K562 treated with DMSO at 1 percent for 24 hours (cell line): ENCODE results near the gene ADAMTS8. TPM values are rescaled to one million over a fixed set of nuclear protein-coding genes. Genes with fewer than 3 reads are reported as not detected.

Experiments
- total RNA-seq: library from RNA; unstranded; fragments of 300-600 nt; gene quantifications from 2 replicates; pipeline ENCODE4 v1.2.3, GENCODE V29; 2022; ENCODE audit warnings: low read depth; ENCODE audit not compliant: insufficient read depth

ADAMTS8 gene, protein sequence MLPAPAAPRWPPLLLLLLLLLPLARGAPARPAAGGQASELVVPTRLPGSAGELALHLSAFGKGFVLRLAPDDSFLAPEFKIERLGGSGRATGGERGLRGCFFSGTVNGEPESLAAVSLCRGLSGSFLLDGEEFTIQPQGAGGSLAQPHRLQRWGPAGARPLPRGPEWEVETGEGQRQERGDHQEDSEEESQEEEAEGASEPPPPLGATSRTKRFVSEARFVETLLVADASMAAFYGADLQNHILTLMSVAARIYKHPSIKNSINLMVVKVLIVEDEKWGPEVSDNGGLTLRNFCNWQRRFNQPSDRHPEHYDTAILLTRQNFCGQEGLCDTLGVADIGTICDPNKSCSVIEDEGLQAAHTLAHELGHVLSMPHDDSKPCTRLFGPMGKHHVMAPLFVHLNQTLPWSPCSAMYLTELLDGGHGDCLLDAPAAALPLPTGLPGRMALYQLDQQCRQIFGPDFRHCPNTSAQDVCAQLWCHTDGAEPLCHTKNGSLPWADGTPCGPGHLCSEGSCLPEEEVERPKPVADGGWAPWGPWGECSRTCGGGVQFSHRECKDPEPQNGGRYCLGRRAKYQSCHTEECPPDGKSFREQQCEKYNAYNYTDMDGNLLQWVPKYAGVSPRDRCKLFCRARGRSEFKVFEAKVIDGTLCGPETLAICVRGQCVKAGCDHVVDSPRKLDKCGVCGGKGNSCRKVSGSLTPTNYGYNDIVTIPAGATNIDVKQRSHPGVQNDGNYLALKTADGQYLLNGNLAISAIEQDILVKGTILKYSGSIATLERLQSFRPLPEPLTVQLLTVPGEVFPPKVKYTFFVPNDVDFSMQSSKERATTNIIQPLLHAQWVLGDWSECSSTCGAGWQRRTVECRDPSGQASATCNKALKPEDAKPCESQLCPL
- not detected in 2 replicates for total RNA-seq

DNA sequence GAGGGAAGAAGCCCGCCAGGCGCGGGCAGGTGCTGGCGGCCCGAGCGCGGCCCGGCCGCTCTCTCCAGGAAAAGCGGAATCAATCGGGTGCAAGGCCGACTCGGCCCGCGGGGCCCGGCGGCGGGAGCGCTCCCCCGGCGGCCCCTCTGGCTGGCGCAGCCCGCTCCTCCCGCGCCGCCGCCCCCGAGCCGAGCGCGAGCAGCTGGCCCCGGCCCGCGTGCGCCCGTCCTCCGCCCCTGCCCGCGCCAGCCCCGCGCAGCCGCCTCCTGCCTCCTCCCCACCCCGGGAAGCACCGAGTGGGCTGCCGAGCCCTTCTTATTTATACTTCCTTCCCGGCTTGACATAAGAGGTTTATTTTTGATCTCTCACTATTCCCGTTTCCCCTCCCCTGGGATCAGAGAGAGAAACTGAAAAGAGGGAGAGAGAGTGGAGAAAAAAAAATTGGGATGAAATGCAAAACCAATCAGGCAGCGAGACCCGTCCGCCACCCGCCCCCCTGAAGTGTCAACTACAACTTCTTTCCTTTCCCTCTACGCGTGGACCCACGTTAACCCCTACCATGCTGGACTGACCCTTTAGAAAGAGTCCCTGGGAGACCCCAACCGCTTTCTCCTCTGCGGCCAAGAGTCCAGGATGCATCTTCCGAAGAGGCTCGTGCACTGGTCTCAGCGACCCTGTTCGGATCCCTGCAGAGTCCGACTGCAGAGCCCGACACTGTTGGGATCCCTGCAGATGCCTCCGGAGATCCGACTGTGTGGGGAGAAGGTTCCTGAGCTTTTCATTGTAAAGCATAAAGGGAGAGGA, at the start of gene ADAMTS8:
TSS of gene ADAMTS8 (minus strand) at position 294 of the 804 bp plus-strand sequence. CDS start 323 bp downstream, outside the sequence.

DNA sequence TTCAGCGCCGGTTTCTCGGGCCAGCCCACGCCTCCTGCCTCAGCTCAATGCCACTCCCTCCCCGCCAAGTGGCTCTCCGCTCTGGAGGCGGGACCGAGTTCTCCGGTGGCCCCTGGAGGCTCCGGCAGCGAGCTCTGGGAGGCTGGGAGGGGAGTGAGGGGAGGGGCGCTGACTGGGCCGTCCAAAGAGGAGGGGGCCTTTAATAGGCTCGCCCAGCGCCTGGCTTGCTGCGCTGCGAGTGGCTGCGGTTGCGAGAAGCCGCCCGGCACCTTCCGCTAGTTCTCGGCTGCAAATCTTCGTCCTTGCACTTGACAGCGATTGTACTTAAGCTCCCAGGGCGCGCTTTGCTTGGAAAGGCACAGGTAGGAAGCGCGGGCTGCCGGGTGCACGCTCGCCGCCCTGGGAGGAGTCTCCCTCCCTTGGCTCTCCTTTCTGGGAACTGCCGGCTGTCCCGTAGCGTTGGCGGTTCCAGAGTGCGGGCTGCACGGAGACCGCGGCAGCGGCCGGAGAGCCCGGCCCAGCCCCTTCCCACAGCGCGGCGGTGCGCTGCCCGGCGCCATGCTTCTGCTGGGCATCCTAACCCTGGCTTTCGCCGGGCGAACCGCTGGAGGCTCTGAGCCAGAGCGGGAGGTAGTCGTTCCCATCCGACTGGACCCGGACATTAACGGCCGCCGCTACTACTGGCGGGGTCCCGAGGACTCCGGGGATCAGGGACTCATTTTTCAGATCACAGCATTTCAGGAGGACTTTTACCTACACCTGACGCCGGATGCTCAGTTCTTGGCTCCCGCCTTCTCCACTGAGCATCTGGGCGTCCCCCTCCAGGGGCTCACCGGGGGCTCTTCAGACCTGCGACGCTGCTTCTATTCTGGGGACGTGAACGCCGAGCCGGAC, 20.3 kb upstream of the ADAMTS8 start, which contains the start of gene ADAMTS15:
TSS of gene ADAMTS15 (plus strand) at position 230 of the 894 bp plus-strand sequence. CDS start at position 559, 329 bp downstream.

Other genes starting within 250 kb of the ADAMTS8 start
- 9.0 and 15.8 TPM in 2 replicates for gene ZBTB44, start 113.7 kb downstream of the ADAMTS8 start, total RNA-seq
- not detected in 2 replicates for gene ADAMTS15, start 20.0 kb upstream of the ADAMTS8 start, total RNA-seq